IMR-90 (cell line): ENCODE data around the gene NAGLU. TPM values are rescaled to one million over a fixed set of nuclear protein-coding genes. Genes with fewer than 3 reads are reported as not detected.

Experiments used
- ATAC-seq: fragments of 200-7000 bp; cut with Tn5 transposase; 2 replicates; pipeline ENCODE4 v1.9.1; 2020; ENCODE audit warnings: low read depth, mild to moderate bottlenecking, moderate library complexity
- BruUV-seq: library from RNA; stranded (reverse); fragments of 400-500 nt; replicated peaks from 2 replicates; lab custom pipeline; 2021; lab: Mats Ljungman, UMichigan
- CTCF ChIA-PET: fragments of 300-600 bp; formaldehyde crosslinking; extraction: SDS; loops from one replicate; lab custom pipeline; 2021; ENCODE audit warnings: antibody characterized with exemption; lab: Yijun Ruan, JAX
- POLR2A ChIA-PET: fragments of 300-600 bp; sonication (Branson Sonifier 250); formaldehyde crosslinking; loops from one replicate; lab custom pipeline; 2022; ENCODE audit warnings: antibody characterized with exemption; ENCODE audit not compliant: unreplicated experiment; lab: Charles Lee
- DNase-seq: peaks from one replicate; pipeline ENCODE4 v3.0.0; 2013
- H2AFZ ChIP-seq: replicated peaks from 2 replicates; pipeline ENCODE3; 2013; ENCODE audit warnings: low read length, mild to moderate bottlenecking; ENCODE audit not compliant: poor library complexity
- H2AK5ac ChIP-seq: 2 replicates; pipeline ENCODE4 v1.6.1; 2013; ENCODE audit warnings: low read depth, low read length, inconsistent platforms
- H2AK9ac ChIP-seq: replicated peaks from 2 replicates; pipeline ENCODE3; 2013; ENCODE audit warnings: mild to moderate bottlenecking, low read depth, low read length, moderate library complexity; ENCODE audit not compliant: poor library complexity
- H2BK120ac ChIP-seq: 2 replicates; pipeline ENCODE4 v1.6.1; 2013; ENCODE audit warnings: low read depth, low read length, inconsistent platforms
- H2BK15ac ChIP-seq: 3 replicates; pipeline ENCODE4 v1.6.1; 2013; ENCODE audit warnings: low read depth, low read length, inconsistent platforms
- H2BK20ac ChIP-seq: 2 replicates; pipeline ENCODE4 v1.6.1; 2013; ENCODE audit warnings: low read depth, mild to moderate bottlenecking, inconsistent platforms, low read length, moderate library complexity
- H2BK5ac ChIP-seq: 2 replicates; pipeline ENCODE4 v1.6.1; 2013; ENCODE audit warnings: mild to moderate bottlenecking, low read depth, low read length, inconsistent platforms; ENCODE audit not compliant: poor library complexity, severe bottlenecking
- H3K14ac ChIP-seq: replicated peaks from 2 replicates; pipeline ENCODE4 v1.6.1; 2013; ENCODE audit warnings: low read depth, low read length, inconsistent platforms
- H3K18ac ChIP-seq: 2 replicates; pipeline ENCODE4 v1.6.1; 2013; ENCODE audit warnings: low read depth, low read length, control low read depth
- H3K23ac ChIP-seq: 2 replicates; pipeline ENCODE4 v1.6.1; 2013; ENCODE audit warnings: low read depth, low read length, inconsistent platforms
- H3K27ac ChIP-seq: 2 replicates; pipeline ENCODE4 v1.5.1; 2013; ENCODE audit warnings: mild to moderate bottlenecking, control low read depth, low read length; ENCODE audit not compliant: insufficient read depth
- H3K27me3 ChIP-seq: 2 replicates; pipeline ENCODE4 v1.6.1; 2013; ENCODE audit warnings: low read length; ENCODE audit not compliant: control insufficient read depth, insufficient read depth
- H3K36me3 ChIP-seq: 2 replicates; pipeline ENCODE4 v1.6.1; 2013; ENCODE audit warnings: low read length, mixed read lengths; ENCODE audit not compliant: control insufficient read depth, insufficient read depth
- H3K4ac ChIP-seq: 2 replicates; pipeline ENCODE4 v1.6.1; 2013; ENCODE audit warnings: low read depth, low read length, inconsistent platforms
- H3K4me1 ChIP-seq: 2 replicates; pipeline ENCODE4 v1.6.1; 2013; ENCODE audit warnings: low read length, mixed read lengths; ENCODE audit not compliant: control insufficient read depth, insufficient read depth
- H3K4me2 ChIP-seq: 2 replicates; pipeline ENCODE4 v1.6.1; 2013; ENCODE audit warnings: low read depth, mild to moderate bottlenecking, control low read depth, low read length, moderate library complexity
- H3K4me3 ChIP-seq: 2 replicates; pipeline ENCODE4 v1.5.1; 2013; ENCODE audit warnings: low read depth, mild to moderate bottlenecking, control low read depth, low read length, moderate library complexity; ENCODE audit not compliant: insufficient read depth
- H3K56ac ChIP-seq: 2 replicates; pipeline ENCODE4 v1.6.1; 2013; ENCODE audit warnings: low read length, inconsistent platforms; ENCODE audit not compliant: insufficient read depth; ENCODE audit errors: extremely low read depth
- H3K79me1 ChIP-seq, 2 experiments: 2 replicates each; pipeline ENCODE4 v1.6.1; 2013; ENCODE audit warnings: low read length in 2 of 2, inconsistent platforms in 1 of 2, low read depth in 1 of 2
- H3K9ac ChIP-seq: 2 replicates; pipeline ENCODE4 v1.6.1; 2013; ENCODE audit warnings: low read depth, low read length, control low read depth
- H3K9me1 ChIP-seq: 2 replicates; pipeline ENCODE4 v1.6.1; 2013; ENCODE audit warnings: low read length, inconsistent platforms; ENCODE audit not compliant: insufficient read depth
- H3K9me3 ChIP-seq: 2 replicates; pipeline ENCODE4 v1.6.1; 2013; ENCODE audit warnings: low read length; ENCODE audit not compliant: control insufficient read depth, insufficient read depth
- H4K20me1 ChIP-seq: 2 replicates; pipeline ENCODE4 v1.6.1; 2013; ENCODE audit warnings: low read length, inconsistent platforms; ENCODE audit not compliant: insufficient read depth
- H4K5ac ChIP-seq: 2 replicates; pipeline ENCODE4 v1.6.1; 2013; ENCODE audit warnings: mild to moderate bottlenecking, low read depth, low read length, control low read depth
- H4K8ac ChIP-seq, 2 experiments: 2 replicates each; pipeline ENCODE4 v1.6.1; 2013; ENCODE audit warnings: low read depth in 2 of 2, low read length in 2 of 2, control low read depth in 1 of 2, inconsistent platforms in 1 of 2
- H4K91ac ChIP-seq: 2 replicates; pipeline ENCODE4 v1.6.1; 2013; ENCODE audit warnings: low read depth, low read length, inconsistent platforms; ENCODE audit not compliant: insufficient read depth
- BHLHE40 ChIP-seq: fragments of 150-350 bp; IDR thresholded peaks from 2 replicates; pipeline ENCODE4 v1.6.1; 2016; ENCODE audit warnings: mild to moderate bottlenecking, low read depth, low read length
- CEBPB ChIP-seq: IDR thresholded peaks from 2 replicates; pipeline ENCODE4 v1.6.1; 2012; ENCODE audit warnings: low read depth, low read length, improper control_type of control experiment
- CHD1 ChIP-seq: IDR thresholded peaks from 2 replicates; pipeline ENCODE4 v1.6.1; 2012; ENCODE audit warnings: low read depth, low read length, improper control_type of control experiment
- FOS ChIP-seq: fragments of 150-350 bp; IDR thresholded peaks from 2 replicates; pipeline ENCODE4 v1.6.1; 2016; ENCODE audit warnings: low read depth, low read length
- MAFK ChIP-seq: IDR thresholded peaks from 2 replicates; pipeline ENCODE4 v1.6.1; 2012; ENCODE audit warnings: low read depth, low read length, improper control_type of control experiment
- MAZ ChIP-seq: IDR thresholded peaks from 2 replicates; pipeline ENCODE4 v1.6.1; 2012; ENCODE audit warnings: low read depth, mild to moderate bottlenecking, low read length, improper control_type of control experiment, moderate library complexity, borderline replicate concordance
- MXI1 ChIP-seq: IDR thresholded peaks from 2 replicates; pipeline ENCODE4 v1.6.1; 2012; ENCODE audit warnings: low read depth, mild to moderate bottlenecking, low read length, moderate library complexity, borderline replicate concordance
- NFE2L2 ChIP-seq: fragments of 150-350 bp; IDR thresholded peaks from 2 replicates; pipeline ENCODE4 v1.6.1; 2016; ENCODE audit warnings: low read depth, mild to moderate bottlenecking, low read length
- POLR2A ChIP-seq: IDR thresholded peaks from 2 replicates; pipeline ENCODE4 v1.6.1; 2012; ENCODE audit warnings: mild to moderate bottlenecking, low read depth, low read length
- RAD21 ChIP-seq: IDR thresholded peaks from 2 replicates; pipeline ENCODE4 v1.6.1; 2012; ENCODE audit warnings: low read length, improper control_type of control experiment
- RCOR1 ChIP-seq: IDR thresholded peaks from 2 replicates; pipeline ENCODE4 v1.6.1; 2012; ENCODE audit warnings: mild to moderate bottlenecking, low read length, improper control_type of control experiment; ENCODE audit not compliant: insufficient replicate concordance
- RFX5 ChIP-seq: IDR thresholded peaks from 2 replicates; pipeline ENCODE4 v1.8.0; 2012; ENCODE audit warnings: low read depth, mild to moderate bottlenecking, low read length, moderate library complexity
- SMC3 ChIP-seq: fragments of 150-350 bp; IDR thresholded peaks from 2 replicates; pipeline ENCODE4 v1.6.1; 2016; ENCODE audit warnings: low read depth, mild to moderate bottlenecking, antibody characterized with exemption, low read length, moderate library complexity
- WGBS, 2 experiments: methylation state at CpG; one replicate each; pipeline versions ENCODE4 v1.1.5 to v1.1.7; 2013; ENCODE audit warnings: missing lambda C conversion rate in 2 of 2; ENCODE audit not compliant: insufficient read length in 1 of 2; ENCODE audit errors: extremely low coverage in 2 of 2; 5-methylcytosine and 5-hydroxymethylcytosine counted together
- dilution Hi-C: fragments of 300-500 bp; cut with HindIII; formaldehyde crosslinking; loops from one replicate; pipeline ENCODE4 v1.14.3; 2018; ENCODE audit warnings: low sequenced_read_pairs; ENCODE audit not compliant: unreplicated experiment
- in situ Hi-C: fragments of 300-500 bp; cut with MboI; formaldehyde crosslinking; loops from 3 replicates; pipeline ENCODE4 v1.14.3; 2019; ENCODE audit warnings: low sequenced_read_pairs, inconsistent platforms, mixed read lengths
- intact Hi-C: fragments of 100-400 bp; cut with micrococcal nuclease; formaldehyde crosslinking; loops from 2 replicates; pipeline ENCODE4 v1.10.0; 2022
- polyA plus RNA-seq, 3 experiments: library from polyadenylated mRNA; depleted of rRNA; stranded (reverse); fragments of >200 nt; gene quantifications; 2 replicates each; pipeline ENCODE4 v1.2.3, GENCODE V29; 2012; ENCODE audit warnings: low replicate concordance in 1 of 3
- total RNA-seq: library from RNA; depleted of rRNA; stranded (reverse); fragments of >200 nt; gene quantifications from 2 replicates; pipeline ENCODE4 v1.2.3, GENCODE V29; 2012
- TF ChIP-seq, protein P1 (sequence below): fragments of 150-350 bp; IDR thresholded peaks from 2 replicates; pipeline ENCODE4 v1.6.1; 2017; ENCODE audit warnings: mild to moderate bottlenecking, antibody characterized with exemption, low read length, low read depth
- TF ChIP-seq, protein P2 (sequence below): fragments of 150-350 bp; IDR thresholded peaks from 2 replicates; pipeline ENCODE4 v1.6.1; 2016; ENCODE audit warnings: low read depth, mild to moderate bottlenecking, low read length, moderate library complexity, borderline replicate concordance
- TF ChIP-seq, protein P3 (sequence below): conservative IDR thresholded peaks from 2 replicates; pipeline ENCODE4 v1.5.1; 2012; ENCODE audit warnings: mild to moderate bottlenecking, low read depth, low read length, improper control_type of control experiment

Gene NAGLU
- total and polyA plus RNA-seq, 2 of the 4 experiments (the other 2 are of a cell fraction) = 6.5 to 29.2 TPM

DNA sequence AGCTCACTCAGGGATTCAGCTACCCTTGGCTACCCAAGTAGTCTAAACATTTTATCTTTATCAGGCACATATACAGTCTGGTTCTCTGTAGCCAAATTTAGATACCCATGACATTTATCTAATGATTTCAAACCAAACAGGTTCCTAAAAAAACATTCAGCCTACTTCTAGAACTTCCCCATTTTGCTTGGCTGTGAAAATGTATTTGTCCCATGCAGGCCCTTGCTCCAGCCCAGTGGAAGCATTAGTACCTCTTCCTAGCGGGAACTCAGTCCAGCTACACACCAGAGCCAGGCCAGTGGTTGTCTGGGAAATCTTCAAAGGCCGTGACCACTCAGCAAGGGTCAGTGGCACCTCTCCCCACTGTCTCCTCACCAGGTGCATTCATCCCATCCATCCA is 26.2 kb upstream of the NAGLU start:
- Histone ChIP-seq H2BK5ac (no peak overlapping the region), H3K9me1 (peaks cover 20% of the 10 kb centered on the region), H3K4ac (no peak overlapping the region), H3K36me3 (peaks cover 24% of the 10 kb centered on the region), H4K91ac (no peak overlapping the region), H3K79me1 (peaks cover 0 to 12% of the 10 kb centered on the region in 2 experiments; a peak in 1 of 4 replicates), H3K27me3 (no peaks in the 10 kb centered on the region), H2BK20ac (no peak overlapping the region), H4K20me1 (no peaks in the 10 kb centered on the region), H3K4me2 (no peak overlapping the region), H3K27ac (no peak overlapping the region), H3K4me3 (no peak overlapping the region), H3K23ac (no peak overlapping the region), H2AK9ac (no peak overlapping the region), H3K9ac (no peak overlapping the region), H2AK5ac (no peak overlapping the region), H2AFZ (no peak overlapping the region), H3K14ac (no peak overlapping the region), H3K9me3 (no peaks in the 10 kb centered on the region), H4K5ac (no peak overlapping the region), H4K8ac (no peak overlapping the region), H3K18ac (no peak overlapping the region), H3K4me1 (peaks cover 26% of the 10 kb centered on the region), H2BK15ac (no peak overlapping the region), H2BK120ac (no peak overlapping the region), H3K56ac (no peak overlapping the region)
- no peak for DNase-seq
- dilution Hi-C loops (no loop called here), intact Hi-C loops (no loop called here), in situ Hi-C loops (no loop called here)
- ChIA-PET POLR2A (no interaction called here), CTCF (interaction anchor here (0.9 kb wide), 1 partner anchor 101 kb away, joined by 3 read pairs; no protein-coding TSS in a partner anchor)
- no CpG with 5 or more reads among the region's 2 CpGs for WGBS, 2 experiments
- BruUV-seq = no TSS peak
- no peak for ATAC-seq
- TF ChIP-seq RAD21 (no peak), CEBPB (no peak), CHD1 (no peak), MAZ (no peak), FOS (no peak), RCOR1 (no peak), MXI1 (no peak), POLR2A (no peak), MAFK (no peak), BHLHE40 (no peak), NFE2L2 (no peak), RFX5 (no peak), SMC3 (no peak)
- TF ChIP-seq, protein P1, sequence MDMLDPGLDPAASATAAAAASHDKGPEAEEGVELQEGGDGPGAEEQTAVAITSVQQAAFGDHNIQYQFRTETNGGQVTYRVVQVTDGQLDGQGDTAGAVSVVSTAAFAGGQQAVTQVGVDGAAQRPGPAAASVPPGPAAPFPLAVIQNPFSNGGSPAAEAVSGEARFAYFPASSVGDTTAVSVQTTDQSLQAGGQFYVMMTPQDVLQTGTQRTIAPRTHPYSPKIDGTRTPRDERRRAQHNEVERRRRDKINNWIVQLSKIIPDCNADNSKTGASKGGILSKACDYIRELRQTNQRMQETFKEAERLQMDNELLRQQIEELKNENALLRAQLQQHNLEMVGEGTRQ = no peak
- TF ChIP-seq, protein P2, sequence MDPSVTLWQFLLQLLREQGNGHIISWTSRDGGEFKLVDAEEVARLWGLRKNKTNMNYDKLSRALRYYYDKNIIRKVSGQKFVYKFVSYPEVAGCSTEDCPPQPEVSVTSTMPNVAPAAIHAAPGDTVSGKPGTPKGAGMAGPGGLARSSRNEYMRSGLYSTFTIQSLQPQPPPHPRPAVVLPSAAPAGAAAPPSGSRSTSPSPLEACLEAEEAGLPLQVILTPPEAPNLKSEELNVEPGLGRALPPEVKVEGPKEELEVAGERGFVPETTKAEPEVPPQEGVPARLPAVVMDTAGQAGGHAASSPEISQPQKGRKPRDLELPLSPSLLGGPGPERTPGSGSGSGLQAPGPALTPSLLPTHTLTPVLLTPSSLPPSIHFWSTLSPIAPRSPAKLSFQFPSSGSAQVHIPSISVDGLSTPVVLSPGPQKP = no peak
- TF ChIP-seq, protein P3, sequence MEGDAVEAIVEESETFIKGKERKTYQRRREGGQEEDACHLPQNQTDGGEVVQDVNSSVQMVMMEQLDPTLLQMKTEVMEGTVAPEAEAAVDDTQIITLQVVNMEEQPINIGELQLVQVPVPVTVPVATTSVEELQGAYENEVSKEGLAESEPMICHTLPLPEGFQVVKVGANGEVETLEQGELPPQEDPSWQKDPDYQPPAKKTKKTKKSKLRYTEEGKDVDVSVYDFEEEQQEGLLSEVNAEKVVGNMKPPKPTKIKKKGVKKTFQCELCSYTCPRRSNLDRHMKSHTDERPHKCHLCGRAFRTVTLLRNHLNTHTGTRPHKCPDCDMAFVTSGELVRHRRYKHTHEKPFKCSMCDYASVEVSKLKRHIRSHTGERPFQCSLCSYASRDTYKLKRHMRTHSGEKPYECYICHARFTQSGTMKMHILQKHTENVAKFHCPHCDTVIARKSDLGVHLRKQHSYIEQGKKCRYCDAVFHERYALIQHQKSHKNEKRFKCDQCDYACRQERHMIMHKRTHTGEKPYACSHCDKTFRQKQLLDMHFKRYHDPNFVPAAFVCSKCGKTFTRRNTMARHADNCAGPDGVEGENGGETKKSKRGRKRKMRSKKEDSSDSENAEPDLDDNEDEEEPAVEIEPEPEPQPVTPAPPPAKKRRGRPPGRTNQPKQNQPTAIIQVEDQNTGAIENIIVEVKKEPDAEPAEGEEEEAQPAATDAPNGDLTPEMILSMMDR = no peak
